Globus pallidus (tissue), 1 donor: ENCODE results near the gene SLC12A4.
A peak's percentile ranks its signal among the peaks of the same experiment; 100 is the strongest.
"Not testable (repeated sequence)": the region's sequence is repeated elsewhere in the genome, so short reads cannot be mapped to it uniquely, and the experiment has no call there.

Source experiments
- DNase-seq: peaks from one replicate; pipeline ENCODE4 v3.0.0-alpha.2; 2015; ENCODE audit warnings: low spot score

The SLC12A4 gene

GRCh38 chr16:67926181-67926750, 42.2 kb downstream of the SLC12A4 start:
- DNase-seq, result peak; percentile 65

- DNase-seq, result no peak
These were observed 44.1 kb downstream of the SLC12A4 start for GRCh38 chr16:67924140-67924906.

DNA sequence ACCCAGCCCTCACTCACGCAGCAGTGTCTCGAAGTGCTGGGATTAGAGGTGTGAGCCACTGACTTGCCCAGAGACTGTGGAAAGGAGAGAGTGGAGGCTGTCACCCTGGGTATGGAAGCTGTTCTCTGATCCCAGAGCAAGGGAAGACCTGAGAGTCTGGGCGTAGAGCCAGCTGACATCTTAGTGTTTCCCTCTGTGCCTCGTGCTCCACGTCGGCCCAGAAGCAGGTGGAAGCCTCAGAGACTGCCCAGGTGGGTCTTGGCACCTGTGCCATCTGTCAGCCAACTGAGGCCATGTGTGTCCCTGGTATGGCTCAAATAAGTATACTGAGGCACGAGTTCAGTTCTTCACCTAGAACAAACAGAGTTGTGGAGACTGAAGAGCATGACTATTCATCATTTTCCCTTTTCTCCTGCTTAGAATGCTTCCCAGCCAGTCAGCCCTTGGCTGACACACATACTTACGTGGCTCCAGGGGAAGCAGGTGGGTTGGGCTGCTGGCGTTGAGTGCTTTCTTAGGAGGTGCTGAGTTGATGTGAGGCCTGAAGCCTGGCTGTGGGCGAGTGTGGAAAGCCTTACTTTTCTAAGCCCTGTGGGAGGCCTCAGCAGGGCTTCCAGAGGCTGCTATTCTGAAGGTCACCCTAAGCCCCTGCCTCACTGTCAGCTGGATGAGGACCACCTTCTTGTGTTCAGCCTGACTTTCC, 44.9 kb downstream of the SLC12A4 start:
- no peak for DNase-seq

DNA sequence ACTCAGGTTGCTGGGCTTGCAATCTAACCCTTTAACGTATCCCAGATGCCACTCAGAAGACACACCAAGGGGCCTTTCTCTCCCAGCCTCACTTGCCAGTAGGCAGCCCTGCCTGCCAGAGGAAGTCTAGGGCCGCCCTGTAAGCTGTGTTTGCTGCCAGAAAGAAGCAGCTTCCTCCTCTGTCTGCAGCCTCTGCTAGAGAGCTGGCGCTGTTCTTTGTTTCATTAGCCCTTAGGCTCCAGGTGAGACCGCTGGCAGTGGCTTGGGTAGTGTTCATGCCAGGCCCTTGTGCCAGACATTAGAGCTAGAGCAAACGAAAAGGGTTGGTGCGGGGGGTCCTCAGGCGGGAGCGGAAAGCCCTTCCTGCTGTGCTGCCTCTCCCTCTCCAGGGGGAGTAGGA, 45.7 kb downstream of the SLC12A4 start:
- DNase-seq, result no peak

GRCh38 chr16:67922221-67922620, 46.2 kb downstream of the SLC12A4 start:
- DNase-seq, result no peak

GRCh38 chr16:67919622-67920221, 48.7 kb downstream of the SLC12A4 start:
- DNase-seq, result no peak

DNA sequence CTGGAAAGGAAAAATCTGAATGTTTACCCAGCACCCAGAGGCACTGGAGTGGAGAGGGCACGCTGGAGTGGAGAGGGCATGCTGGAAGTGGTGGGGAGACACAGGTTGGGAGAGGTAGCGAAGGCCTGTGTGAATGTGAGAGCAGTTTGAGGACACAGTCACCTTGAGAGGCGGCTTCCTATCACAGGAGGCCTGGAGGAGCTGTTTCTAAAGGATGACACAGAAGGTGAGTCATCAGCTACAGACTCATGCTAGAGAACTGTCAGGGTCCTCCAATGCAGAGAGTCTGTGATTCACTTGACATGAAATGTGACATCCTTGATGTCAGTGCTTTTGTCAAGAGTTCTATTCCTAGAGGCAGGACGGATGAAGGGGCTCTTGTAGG, 50.6 kb downstream of the SLC12A4 start:
- no peak for DNase-seq

DNA sequence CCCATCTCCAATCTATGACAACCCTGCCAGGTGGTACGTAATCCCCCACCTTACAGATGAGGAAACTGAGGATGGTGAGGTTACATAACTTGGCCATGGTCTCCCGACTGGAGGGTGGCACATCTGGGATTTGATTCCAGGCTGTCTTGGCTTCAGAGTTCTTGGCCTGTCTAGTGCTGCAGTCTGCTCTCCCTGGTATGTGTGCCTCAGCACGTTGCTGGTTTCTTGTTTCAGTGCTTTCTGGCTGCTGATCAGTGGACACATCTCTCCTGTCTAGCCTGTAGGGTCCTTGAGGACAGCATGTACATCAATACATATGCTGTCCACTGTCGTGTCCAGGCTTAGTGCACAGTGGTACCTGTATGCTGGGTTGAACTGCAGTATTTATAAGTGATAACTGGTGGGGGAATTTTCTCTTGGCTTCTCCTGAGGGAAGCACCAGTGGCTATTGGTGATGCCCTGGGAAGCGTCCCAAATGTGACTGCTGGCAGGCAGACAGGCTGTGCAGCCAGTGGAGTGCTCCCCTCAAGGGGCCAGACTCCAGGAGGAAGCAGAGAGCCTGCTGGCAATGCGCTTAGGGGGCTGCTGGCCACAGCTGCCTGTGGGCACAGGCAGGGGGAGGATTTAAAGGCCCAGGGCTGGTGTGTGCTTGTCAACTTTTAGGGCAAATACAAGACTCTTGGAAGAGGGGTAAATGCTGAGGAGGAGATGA, 51.1 kb downstream of the SLC12A4 start:
- peak; percentile 69 for DNase-seq

DNA sequence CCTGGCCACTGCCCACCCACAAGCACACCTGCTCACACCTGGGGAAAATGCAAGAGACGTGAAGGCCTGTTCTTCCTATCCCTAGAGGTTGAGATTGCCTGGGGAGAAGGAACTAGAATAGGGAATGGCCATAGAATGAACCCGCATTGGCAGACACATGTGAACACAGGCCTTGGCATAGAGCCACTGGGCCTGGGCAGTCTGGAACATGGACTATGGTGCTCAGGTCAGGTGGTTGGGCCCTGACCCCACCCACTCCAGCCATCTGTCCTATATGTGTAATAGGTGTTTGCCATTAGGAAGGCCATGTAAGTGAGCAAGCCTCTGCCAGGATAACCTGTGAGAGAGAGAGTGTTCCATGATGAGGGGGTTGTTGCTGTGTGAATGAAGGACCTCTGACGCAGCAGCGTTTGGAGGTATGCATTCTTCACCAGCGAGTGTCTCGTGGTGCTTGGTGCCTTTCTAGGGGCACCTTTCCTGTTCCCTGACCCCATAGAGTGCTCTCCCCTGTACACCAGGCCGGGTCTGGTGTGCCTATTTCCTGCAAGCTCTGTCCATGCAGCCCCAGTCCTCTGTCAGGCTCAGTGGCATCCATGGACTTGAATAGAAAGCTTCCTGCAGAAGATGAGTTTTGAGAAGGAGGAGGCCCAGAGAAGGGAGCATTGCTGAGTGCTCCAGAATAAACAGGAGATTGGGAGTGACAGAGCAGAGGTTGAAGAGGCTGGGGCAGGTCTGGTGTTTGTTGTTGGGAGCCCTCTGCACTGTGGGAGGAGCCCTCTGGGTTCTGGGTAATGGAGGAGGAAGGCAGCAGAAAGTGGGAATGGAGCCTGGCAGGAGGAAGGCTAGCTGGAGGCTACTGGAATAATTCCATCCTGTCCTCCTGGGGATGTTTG, 52.4 kb downstream of the SLC12A4 start:
- no peak for DNase-seq

DNA sequence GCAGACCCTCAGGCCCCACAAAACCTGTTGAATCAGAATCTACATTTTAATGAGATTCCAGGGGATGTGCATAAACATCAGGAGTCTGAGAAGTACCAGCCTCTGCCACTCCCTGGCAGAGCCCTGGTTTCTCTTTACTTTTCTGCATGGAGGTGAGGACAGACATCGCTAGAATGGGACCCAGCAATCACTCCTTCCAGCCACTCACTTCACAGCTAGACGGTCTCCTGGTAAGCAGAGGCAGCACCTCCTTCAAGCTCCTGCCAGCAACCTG, 53.0 kb downstream of the SLC12A4 start:
- not testable (repeated sequence) for DNase-seq

- DNase-seq, result no peak
These were observed 53.5 kb downstream of the SLC12A4 start for GRCh38 chr16:67914758-67915495.

DNA sequence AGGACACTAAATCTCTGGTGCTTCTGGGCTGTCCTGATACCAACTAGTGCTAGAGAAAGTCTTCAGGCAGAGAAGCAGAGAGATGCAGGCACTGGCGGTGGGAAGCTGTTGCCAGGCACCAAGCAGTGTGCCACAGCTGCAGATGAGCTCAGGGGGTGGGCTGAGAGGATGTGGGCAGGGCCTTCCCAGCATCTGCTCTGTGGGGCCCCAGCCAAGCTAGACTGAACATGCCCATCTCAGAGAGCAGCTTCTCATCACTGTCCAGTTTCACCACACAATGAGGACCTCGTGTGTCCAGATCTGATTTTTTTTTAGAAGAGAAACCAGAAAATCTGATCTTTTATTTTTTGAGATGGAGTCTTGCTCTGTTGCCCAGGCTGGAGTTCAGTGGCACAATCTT, 58.3 kb downstream of the SLC12A4 start:
- DNase-seq, result peak; percentile 97

GRCh38 chr16:67909056-67909742, 59.2 kb downstream of the SLC12A4 start:
- no peak for DNase-seq

GRCh38 chr16:67907397-67908180, 60.8 kb downstream of the SLC12A4 start:
- no peak for DNase-seq

DNA sequence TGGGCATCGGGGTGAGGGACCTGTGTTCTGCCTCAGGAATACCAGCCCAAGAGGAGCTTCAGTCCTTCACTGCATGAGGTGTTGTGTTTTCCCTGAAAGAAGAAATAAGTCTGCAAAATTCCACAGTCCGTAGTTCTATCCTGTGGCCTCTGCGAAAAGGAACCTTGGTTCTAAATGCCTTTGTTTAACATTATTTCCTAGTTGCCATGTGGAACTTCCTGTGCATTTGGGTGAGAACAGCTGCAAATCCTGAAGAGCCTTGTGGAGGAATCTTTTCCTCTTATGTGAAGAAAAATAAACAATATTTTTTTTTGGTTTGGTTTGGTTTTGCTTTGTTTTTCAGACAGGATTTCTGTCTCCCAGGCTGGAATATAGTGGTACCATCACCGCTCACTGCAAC, 65.6 kb downstream of the SLC12A4 start:
- no peak for DNase-seq

DNA sequence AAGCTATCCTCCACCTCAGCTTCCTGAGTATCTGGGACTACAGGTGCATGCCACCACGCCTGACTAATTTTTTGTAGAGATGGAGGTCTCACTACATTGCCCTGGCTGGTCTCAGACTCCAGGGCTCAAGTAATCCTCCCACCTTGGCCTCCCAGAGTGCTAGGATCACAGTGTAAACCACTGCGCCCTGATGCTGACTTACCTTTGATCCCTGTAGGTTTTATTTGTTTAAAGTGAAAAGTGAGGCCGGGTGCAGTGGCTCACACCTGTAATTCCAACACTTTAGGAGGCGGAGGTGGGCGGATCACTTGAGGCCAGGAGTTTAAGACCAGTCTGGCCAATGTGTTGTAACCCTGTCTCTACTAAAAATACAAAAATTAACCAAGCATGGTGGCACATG, 66.7 kb downstream of the SLC12A4 start:
- DNase-seq, result no peak

- no peak for DNase-seq
These were observed 71.2 kb downstream of the SLC12A4 start for GRCh38 chr16:67897231-67897630.

GRCh38 chr16:67893743-67894399, 74.6 kb downstream of the SLC12A4 start:
- DNase-seq, result no peak
